GM21390 (cell line): ENCODE results near the gene STRA6.

Source experiments
- ATAC-seq: cut with Tn5 transposase; IDR thresholded peaks from one replicate; pipeline ENCODE4 v1.9.1; 2021; ENCODE audit not compliant: unreplicated experiment

STRA6 gene

DNA sequence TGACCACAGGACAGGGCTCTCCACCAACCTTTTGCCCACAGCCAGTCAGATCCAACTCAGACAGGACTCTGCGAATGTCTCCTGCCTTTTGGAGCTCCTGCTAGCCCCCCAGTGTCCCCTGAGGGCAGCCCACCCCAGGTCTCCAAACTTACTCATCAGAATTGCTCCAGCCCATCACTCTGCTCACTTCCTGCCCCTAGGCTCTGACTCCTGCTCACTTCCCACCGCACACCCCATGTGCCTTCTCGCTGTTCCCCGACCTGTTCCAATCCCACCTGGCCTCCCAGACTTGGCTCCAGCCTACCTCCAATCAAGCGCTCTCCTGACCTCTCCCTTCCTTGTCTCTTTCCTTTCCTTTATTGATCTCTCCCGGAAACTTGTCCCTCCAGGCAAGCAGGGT is 5.9 kb upstream of the STRA6 start:
- ATAC-seq, result no peak

DNA sequence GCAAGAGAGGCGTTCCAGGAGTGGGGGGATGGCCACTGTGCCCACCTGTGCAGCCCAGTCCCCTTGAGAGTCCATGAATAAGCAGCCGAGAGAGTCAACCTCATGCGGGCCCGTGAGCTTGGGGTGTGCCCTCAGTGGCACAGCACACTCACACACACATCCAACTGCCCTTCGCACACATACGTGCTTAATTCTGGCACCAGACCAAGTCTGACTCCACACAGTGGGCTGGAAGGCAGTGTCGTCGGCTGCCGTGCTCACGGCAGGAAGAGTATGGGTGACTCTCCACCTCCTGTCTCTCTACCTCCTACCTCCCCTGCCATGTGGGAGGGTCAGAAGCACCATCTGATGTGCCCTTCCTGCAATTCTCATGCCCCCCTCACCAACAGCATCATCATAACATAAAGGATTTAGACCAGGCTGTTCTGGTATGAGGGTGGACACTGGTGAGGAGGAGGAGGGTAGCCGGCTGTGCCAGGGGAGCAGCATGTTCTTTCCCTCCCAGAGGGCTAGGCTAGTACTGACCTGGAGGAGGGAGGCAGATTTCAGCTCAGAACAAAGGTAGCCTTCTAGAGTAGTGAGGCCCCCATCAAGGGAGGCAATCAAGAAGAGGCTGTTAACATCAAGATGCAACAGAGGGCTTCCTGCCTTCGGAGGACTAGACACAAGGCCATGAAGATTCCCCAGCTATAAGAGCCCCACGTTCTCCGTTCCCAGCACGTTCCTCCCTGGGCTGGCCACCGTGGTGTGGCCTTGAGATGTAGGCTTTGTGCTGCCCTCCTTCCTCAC is 5.3 kb upstream of the STRA6 start:
- ATAC-seq, result no peak

DNA sequence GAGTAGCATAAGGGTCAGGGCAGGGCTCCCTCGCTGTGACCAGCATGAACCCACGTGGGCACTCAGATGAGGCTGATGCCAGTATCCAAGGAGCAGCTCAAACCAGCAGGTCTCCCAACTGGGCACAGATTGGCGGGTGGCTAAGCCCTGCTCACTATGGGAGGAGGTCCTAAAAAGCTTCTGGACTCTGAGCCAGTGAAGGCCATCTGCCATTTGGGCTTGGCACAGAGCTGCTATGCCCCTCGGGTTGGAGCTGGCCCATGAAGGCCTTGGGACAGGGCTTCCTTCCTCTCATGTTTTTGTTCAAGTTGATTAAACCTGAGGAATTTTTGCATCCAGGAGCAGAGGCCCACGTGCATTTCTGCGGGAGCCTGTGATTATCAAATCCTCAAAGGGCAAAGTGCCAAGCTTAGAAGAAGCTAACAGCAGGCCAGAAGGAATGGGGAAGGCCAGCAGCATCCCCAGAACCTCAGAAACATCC is 4.3 kb upstream of the STRA6 start:
- ATAC-seq, result no peak

DNA sequence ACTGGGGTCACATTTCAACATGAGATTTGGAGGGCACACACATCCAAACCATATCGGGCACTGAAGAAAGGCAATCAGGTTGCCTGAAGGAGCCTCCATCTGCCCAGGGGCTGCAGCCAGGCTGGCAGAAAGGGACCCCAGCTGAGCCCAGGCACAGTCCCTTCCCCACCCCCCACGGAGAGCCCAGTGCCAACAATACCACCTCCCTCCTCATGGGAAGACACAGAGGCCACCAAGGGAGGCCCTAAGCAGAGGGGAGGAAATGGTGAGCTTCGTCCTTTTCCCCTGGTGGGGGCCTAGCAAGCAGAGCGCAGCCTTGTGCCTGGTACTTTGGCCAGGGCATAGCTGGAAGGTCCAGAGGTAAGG is 3.0 kb upstream of the STRA6 start:
- no peak for ATAC-seq

DNA sequence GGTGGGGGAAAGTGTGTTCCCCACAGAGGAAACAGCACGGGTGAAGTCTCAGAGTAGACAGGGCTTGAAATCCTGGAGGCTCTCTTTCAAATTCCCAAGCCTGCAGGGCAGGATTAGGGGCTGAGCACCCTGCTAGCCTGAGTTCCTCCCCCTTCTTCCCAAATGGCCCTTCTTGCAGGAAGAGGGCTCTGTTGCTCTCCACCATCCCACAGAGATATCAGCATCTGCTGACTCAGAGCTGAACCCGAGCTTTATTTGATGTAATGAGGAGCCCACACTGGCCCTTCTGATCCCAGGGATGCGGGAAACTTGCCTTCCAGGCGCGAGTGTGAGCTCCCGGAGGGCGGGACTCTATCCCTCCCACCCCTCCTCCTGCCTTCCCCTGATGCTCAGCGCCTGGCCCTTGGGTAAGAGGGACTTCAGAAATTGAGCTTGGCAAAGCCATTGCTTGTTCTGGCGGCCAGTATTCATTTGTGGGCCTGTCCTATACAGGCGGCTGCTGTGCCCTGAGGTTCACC is 1.4 kb upstream of the STRA6 start:
- no peak for ATAC-seq

DNA sequence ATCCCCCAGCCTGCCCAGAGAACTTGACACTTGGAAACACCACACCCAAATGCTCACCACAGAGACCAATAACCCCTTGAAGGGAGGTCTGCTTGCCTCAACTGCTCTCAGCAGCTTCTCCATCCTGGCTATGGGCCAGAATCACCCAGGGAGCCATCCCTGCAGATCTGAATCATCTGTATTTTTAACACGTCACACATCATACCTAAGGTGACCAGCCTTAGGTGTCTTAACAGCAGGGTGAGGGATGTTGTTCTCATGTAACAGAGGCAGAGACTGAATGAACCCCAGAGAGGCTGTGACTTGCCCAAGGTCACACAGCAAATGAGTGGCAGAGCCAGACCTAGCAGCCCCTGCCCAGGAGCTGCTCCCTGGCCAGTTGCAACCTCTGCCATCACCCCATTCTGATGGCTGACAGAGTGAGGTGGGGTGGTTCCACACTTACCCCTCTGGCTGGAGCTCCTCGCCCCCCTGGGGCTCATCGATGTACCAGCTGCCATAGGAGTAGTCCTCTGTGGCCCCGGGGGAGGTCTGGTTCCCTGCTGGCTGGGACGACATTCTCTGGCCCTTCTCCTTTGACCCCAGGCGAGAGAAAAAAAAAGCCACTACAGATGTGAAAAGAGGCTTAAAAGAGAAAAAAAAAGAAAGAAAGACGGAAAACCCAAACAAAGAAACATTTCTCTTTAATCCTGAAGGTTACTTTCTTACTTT is 722 bp downstream of the STRA6 start:
- ATAC-seq, result no peak

DNA sequence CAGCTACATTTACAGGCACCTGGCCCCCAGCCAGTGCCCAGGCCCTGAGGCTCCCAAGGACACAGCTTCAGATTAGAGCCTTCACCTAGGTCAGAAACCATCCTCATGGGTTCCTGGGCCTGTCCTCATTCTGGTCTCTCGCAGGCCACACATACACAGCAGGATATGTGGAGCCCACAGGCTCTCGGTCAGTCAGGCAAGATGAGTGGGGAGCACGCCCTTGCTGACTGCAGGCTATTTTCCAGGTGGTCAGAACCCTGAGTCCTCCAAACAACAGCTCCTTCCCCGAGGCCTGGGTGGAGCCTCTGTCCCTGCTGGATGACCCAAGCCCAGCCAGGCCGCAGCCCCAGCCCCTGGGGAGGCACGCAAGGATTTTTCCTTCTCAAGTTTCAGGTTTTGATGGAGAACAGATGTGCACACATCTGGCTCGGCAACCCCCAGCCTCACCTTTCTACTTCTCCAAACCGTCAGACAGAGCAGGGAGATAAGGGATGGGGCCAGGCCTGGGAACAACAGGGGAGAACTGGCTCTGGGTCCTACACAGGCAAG is 1.6 kb downstream of the STRA6 start:
- no peak for ATAC-seq

DNA sequence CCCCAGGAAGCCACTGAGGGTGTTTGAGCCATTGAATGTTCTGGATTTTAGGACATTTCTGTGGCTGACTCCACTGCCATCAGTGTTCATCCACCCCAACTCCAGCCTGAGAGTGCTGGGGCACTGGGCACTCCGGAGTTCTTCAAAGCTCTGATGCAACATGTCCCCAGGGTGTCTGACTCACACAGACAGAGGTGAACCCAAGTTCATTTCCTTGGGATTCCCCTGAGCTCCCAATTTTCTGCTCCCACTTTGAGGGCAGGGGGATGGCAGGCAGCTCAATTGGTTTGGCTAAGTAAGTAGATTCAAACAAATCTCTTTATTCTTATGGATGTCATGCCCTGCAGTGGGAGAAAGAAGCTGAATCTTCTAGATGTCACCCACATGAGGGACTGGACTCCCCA is 2.2 kb downstream of the STRA6 start:
- ATAC-seq, result no peak

DNA sequence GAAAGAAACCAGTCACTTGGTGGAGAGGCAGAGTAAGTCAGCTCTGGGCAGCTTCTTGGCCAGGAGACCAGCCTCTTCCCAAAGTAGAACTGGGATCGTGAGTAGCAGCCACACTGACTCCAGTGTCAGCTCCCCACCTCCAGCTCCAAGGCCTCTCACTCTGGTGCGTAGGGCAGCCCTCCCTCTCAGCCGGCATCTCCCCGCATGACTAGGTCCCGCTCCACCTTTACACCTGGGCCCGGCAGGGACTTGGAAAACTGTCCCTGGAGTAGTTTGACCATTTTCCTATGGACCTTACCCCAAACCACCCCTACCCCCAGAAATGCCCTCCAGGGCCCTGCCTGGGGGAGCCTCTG is 3.3 kb downstream of the STRA6 start:
- ATAC-seq, result no peak

DNA sequence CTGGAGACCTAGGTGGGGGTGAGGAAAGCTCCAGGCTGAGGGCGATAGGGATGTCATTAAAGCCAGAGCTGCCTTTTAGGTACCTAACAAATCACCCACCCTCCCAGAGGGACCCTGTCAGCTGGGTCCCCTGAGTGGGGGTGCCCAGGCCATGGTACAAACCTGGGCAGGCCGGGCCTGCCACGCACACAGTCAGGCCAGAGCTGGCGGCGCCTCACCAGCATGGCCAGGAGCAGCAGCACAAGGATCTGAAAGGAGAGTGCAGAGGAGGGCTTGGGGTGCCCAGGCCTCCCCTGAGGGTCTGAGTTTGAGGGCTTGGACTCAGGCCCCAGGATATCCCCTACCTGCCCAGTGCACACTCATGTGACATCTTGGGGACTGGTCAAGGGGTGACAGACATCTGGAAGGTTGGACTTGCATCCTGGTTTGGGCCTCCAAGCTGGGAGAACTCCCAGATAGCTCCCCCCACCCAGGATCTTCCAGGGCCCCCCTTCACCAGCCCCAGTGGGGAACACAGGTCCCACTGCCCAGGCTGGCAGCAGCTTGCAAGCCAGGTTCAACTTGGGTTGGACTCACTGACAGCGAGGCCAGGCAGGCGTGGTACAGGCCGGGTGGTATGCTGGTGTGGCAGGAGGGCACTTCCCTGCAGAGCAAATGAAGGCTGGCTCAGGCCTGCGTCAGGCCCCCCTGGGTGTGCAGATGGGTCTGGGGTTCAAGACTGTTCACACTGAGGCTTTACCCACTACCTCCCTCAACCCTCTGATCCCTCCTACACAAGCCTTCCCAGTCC is 5.2 kb downstream of the STRA6 start:
- no peak for ATAC-seq

DNA sequence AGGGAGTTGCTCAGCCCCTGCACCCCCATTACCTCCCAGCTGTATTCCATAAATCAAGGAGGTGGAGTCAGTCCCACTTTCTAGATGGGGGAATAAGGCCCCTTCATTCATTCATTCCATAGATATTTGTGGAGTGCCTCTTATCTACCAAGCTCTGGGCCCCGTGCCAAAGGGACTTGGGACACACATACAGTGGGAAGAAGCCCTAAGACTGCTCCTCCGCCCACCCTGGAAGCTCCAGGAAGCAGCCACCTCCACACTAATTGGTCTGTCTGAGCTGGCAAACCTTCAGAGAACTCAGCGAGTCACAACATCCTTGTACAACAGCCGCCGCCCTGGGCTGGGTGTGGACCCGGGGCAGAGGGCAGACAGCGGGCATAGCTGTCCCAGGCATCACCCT is 6.4 kb downstream of the STRA6 start:
- no peak for ATAC-seq

DNA sequence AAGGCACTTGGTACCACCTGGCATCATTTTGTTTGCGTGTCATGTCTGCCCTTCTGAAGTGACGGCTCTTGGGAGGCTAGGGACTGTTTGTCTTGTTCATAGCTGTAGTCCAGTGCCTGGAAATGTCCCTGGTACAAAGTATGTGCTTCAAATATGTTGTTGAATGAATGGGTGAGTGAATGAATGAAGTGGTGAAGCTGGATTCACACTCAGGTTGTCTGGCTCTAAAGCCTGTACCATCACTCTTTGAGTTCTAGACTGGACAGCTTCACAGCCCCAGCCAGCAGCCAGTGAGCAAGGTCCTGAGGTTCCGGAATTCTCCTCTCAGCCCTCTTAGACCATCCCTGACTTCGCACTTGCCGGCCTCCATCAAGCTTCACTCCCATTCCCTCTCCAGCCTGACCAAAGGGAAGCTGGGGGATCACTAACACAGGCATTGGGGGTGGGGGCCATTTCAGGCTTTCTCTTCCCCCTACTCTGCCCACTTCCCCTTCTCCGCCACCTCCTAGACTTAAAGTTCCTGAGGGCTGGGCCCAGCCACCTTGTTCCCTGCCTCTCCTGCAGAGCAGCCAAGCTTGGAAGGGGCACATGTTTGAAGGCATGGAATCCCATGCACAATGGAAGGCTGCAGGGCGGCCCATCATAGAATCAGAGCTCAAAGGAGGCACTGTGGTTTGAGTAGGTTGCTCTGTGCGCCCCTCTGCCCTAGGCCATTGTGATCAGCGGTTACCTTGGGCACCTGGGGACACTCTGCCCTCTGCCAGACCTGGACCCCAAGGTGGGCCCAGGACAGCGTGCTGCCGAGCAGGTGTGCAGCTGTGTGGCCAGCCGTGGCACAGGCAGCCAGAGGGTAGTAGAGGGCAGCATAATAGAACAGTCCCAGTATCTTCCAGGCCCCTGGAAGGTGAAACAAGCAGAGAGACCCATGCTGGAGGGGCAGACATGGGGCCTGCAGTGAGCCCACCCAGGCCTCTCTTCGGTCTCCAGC is 7.7 kb downstream of the STRA6 start:
- ATAC-seq, result no peak

DNA sequence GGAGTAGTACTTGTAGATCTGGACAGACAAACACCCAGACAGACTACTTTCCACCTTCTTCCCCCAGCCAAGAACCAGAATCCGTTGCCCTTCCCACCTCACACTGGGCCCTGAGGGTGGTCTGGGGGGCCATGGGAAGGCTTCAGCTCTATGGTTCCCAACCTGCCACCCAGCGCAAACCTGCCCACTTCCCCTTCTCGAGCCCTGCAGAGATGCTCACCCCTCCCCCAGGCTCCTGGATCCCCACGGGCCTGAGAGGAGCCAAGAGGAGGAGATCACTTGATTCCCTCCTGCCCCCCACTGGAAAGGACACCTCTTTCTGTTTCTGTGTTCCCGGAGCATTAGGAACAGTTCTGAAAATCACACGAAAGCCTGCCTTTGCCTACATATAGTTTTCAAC is 8.7 kb downstream of the STRA6 start:
- ATAC-seq, result no peak

DNA sequence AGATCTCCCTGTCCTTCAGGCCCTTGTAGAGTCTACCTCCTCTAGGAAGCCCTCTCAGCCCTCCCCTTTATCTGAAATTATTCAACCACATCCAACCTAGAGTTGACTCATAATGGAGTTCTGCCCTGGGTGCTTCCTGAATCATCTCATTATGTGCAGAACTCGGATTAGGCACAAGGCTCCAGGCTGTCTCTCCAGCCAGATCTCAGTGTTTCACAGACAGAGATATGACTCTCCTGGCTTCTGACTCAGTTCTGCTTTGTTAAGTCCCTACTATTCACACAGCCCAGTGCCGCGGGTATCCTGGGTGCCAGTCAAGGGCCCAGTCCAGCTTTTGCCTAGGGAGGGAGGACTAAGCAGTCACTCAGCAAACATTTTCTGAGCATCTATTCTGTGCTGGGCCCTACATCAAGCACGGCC is 9.3 kb downstream of the STRA6 start:
- no peak for ATAC-seq

DNA sequence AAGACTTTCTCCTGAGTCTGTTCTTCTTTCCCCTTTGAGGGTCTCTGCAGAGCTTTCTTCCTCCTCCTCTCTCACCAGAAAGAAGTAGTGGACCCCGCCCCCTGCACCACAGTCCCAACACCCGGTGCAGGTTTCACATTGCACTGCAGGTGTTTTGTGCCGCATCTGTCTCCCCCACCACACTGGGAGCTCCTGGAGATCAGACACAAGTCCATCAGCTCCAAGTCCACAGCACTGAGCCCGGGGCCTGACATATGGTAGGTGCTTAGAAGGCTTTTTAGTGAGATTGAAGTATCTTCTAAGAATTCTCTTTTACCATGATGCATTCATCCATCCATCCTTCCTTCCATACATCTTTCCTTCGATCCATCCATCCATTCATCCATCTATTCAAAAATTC is 9.8 kb downstream of the STRA6 start:
- no peak for ATAC-seq

DNA sequence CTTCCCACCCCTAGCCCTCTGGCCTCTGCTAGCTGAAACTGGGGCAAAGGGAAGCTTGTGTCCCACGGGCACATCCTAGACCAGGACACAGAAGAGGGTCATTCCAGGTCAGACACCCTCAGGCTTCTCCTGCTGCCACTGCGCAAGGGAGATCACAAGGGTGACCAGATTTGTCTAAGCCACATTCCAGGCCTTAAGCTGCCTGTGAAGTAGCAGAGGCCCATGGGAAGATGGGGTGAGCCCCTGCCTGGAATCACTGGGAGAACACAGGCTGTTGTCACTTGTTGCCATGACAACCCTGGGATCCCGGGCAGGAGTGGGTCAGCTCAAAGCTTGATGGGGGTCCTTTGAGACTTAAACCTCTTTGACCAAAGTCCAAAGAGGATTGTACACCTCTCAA is 10.8 kb downstream of the STRA6 start:
- ATAC-seq, result no peak

DNA sequence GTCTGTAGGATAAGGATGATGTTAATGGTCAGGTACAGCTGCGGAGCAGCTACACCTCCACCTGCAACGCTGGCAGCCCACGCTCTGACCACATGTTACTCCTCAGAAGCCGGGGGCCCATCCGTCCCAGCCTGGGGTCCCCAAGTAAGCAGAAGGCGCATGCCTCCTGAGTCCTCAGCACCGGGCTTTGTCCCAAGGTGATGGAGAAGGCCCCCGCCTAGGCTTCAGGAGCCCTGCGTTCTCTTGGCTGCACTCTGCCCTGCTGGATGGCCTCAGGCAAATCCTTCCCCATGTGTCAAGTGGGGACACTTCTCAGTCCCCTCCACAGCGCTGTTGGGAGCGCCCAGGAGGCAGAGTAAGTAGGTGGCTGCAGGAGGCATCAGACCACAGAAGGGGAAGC is 14.4 kb downstream of the STRA6 start:
- no peak for ATAC-seq

DNA sequence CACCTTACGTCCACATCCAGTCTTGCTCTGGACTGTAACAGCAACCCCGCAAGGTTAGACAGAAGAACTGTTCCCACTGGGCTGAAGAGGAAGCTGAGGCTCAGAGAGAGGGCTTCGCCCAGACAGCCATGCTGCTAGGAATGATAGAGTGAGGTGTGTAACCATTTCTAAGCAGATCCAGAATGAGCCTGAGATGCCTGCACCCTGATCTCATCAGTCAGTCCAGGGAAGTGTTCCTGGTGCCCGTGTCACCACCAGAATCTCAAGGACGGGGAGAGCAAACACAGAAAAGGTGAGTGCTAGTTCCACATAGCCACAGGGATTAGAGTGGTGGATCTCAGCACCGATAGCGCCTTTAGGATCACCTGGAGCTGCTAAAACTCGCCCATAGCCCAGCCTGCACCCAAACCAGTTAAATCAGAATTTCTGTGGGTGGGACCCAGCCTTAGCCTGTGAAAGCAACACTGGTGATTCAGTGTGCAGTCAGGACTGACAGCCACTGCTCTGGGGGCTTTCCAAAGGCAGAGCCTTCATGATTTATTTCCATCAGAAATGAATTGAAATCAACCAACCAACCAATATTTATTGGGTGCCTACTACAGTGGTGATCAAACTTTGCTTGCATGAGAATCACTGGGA is 16.8 kb downstream of the STRA6 start:
- ATAC-seq, result no peak

DNA sequence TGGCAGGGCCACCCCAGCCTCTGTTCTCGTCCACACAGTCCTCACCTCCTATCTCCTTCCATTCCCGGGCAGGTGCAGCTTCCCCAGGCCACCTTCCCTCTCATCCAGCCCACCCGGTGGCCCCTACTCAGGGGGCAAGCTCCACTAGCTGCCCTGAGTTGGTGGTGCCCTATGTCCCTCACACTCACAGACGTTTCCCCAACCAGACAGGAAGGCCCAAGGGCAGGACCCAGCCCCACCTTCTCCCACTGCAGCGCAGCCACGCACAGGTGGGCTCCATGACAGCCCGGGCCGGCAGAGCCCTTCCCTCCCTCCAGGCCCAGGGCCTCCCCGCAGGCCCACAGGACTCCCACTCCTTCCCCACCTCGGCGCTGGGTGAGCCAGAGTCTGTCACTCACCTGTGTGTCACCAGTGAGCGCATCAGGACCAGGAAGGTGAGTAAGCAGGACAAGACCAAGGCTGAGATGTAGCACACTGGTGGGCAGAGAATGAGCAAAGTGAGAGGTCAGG is 17.9 kb downstream of the STRA6 start:
- ATAC-seq, result no peak

DNA sequence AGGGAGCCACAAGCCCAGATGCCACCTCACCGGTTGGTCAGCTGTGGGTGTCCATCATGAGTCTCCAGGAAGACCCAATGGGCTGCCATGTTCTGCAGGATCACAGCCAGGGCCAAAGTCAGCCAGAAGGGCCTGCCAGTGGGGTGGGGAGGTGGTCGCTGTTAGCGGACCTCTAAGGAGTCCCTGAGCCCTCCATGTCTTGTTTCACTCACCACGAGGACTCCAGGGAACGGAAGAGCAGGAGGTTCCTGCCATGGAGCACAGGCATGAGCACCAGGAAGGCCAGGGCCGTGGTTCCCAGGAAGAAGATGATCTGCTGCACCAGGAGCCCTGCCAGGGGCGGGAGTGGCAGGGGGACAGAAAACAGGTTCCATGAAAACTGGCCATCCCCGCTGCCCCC is 20.5 kb downstream of the STRA6 start:
- no peak for ATAC-seq
